Panc1 (cell line): ENCODE data around the gene STARD8. TPM values are rescaled to one million over a fixed set of nuclear protein-coding genes. Genes with fewer than 3 reads are reported as not detected.

Experiments
- ATAC-seq: fragments of 200-7000 bp; cut with Tn5 transposase; 2 replicates; pipeline ENCODE4 v1.9.1; 2020; ENCODE audit warnings: mild to moderate bottlenecking, moderate library complexity
- BruUV-seq: library from RNA; stranded (reverse); fragments of 400-500 nt; replicated peaks from 2 replicates; lab custom pipeline; 2021; lab: Mats Ljungman, UMichigan
- CTCF ChIA-PET: fragments of 300-600 bp; sonication (Branson Sonifier 250); formaldehyde crosslinking; loops from one replicate; lab custom pipeline; 2022; ENCODE audit warnings: antibody characterized with exemption; lab: Charles Lee
- POLR2A ChIA-PET: fragments of 300-600 bp; sonication (Branson Sonifier 250); formaldehyde crosslinking; loops from one replicate; lab custom pipeline; 2022; ENCODE audit warnings: antibody characterized with exemption; lab: Charles Lee
- DNase-seq: peaks from one replicate; pipeline ENCODE4 v3.0.0-alpha.2; 2010; ENCODE audit warnings: low read depth, low spot score
- H3K27ac ChIP-seq: 2 replicates; pipeline ENCODE4 v1.5.1; 2011; ENCODE audit warnings: mild to moderate bottlenecking, low read length, inconsistent platforms
- H3K27me3 ChIP-seq: fragments of 200-500 bp; sonication (Bioruptor generic); 2 replicates; pipeline ENCODE4 v1.6.0; 2014; ENCODE audit warnings: low read length, inconsistent platforms; ENCODE audit not compliant: control insufficient read depth, insufficient read depth
- H3K36me3 ChIP-seq: fragments of 200-500 bp; sonication (Bioruptor generic); 2 replicates; pipeline ENCODE4 v1.5.1; 2014; ENCODE audit warnings: inconsistent platforms, mild to moderate bottlenecking, low read length, moderate library complexity; ENCODE audit not compliant: control insufficient read depth, insufficient read depth
- H3K4me1 ChIP-seq: 2 replicates; pipeline ENCODE4 v1.5.1; 2011; ENCODE audit warnings: inconsistent platforms, mild to moderate bottlenecking, low read length, moderate library complexity; ENCODE audit not compliant: control insufficient read depth, insufficient read depth
- H3K4me3 ChIP-seq, 2 experiments: 2 replicates each; pipeline ENCODE4 v1.5.1; 2011 to 2012; ENCODE audit warnings: low read depth in 2 of 2, low read length in 2 of 2, mild to moderate bottlenecking in 2 of 2, inconsistent platforms in 1 of 2, moderate library complexity in 1 of 2
- H3K9me3 ChIP-seq: fragments of 200-500 bp; sonication (Bioruptor generic); 2 replicates; pipeline ENCODE4 v1.5.1; 2014; ENCODE audit warnings: low read depth, mild to moderate bottlenecking, inconsistent platforms, low read length, moderate library complexity; ENCODE audit not compliant: control insufficient read depth, insufficient read depth
- POLR2AphosphoS5 ChIP-seq: IDR thresholded peaks from 2 replicates; pipeline ENCODE4 v1.6.1; 2012; ENCODE audit warnings: mild to moderate bottlenecking, low read depth, low read length, moderate library complexity
- SIN3A ChIP-seq: IDR thresholded peaks from 2 replicates; pipeline ENCODE4 v1.6.1; 2012; ENCODE audit warnings: low read depth, mild to moderate bottlenecking, low read length, moderate library complexity, borderline replicate concordance; ENCODE audit not compliant: insufficient read depth
- TCF7L2 ChIP-seq: IDR thresholded peaks from 2 replicates; pipeline ENCODE4 v1.6.1; 2011; ENCODE audit warnings: mild to moderate bottlenecking, low read depth, low read length, inconsistent platforms
- in situ Hi-C: cut with HindIII; loops from 2 replicates; pipeline ENCODE4 v1.10.0; 2016; ENCODE audit warnings: low sequenced_read_pairs, low pct_unique_long_range_greater_than_20kb
- intact Hi-C: fragments of 100-400 bp; cut with micrococcal nuclease; formaldehyde crosslinking; loops from one replicate; pipeline ENCODE4 v1.10.0; 2022; ENCODE audit not compliant: unreplicated experiment
- total RNA-seq: library from RNA; stranded (reverse); gene quantifications from one replicate; pipeline ENCODE4 v1.2.1, GENCODE V29; 2021; ENCODE audit not compliant: unreplicated experiment
- TF ChIP-seq, protein P1 (sequence below), 2 experiments: IDR thresholded peaks; 2 replicates each; pipeline ENCODE4 v1.6.1; 2011 to 2012; ENCODE audit warnings: low read depth in 2 of 2, control low read depth in 1 of 2, low read length in 1 of 2, mild to moderate bottlenecking in 1 of 2, moderate library complexity in 1 of 2; ENCODE audit not compliant: insufficient read depth in 1 of 2
- TF ChIP-seq, protein P2 (sequence below): fragments of 450-650 bp; IDR thresholded peaks from 2 replicates; pipeline ENCODE4 v1.5.1; 2017; ENCODE audit warnings: mild to moderate bottlenecking

Gene STARD8
- total RNA-seq, 1 experiment from 2014 or later, result 4.6 TPM

DNA sequence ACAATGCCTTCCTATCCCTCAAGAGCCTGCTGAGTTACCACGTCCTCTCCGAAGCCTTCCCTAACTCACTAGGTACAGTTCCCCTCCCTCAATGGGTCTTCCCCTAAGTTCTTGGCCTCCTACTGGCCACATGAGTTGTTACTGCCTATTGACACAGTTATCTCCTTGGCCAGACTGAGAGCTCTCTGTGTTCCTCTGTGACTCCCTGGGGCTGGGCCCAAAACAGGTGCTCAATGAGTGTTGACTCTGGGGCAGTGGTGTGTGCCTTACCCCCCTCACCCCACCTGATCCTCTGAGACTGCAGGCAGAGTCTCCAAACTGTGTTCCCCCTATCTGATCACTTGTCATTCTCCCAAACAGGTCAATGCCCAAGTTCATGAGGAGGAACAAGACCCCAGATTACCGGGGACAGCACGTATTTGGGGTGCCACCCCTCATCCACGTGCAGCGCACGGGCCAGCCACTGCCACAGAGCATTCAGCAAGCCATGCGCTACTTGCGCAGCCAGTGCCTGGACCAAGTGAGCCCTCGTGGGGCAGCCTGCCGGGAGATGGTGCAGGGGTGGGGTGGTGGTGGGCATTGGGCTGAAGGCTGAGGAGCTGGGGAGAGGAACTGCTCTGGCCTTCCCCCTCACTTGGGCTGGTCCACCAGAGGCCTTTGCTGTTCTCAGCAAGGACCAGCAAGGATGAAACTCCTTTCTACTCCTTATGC is 72.6 kb downstream of the STARD8 start:
- H3K27ac ChIP-seq, result no peak overlapping the region
- ChIA-PET POLR2A (no interaction called here), CTCF (interaction anchor here (0.7 to 1.1 kb wide), 2 partner anchors 8 to 663 kb away, joined by 3 read pairs; no protein-coding TSS in a partner anchor)
- H3K36me3 ChIP-seq, result no peaks in the 10 kb centered on the region
- BruUV-seq, result no TSS peak
- ATAC-seq (0 out of 2 replicates have a peak, but pooled peaks have one; percentile 78), DNase-seq (no peak)
- H3K4me3 ChIP-seq, result no peak overlapping the region
- intact Hi-C loops, result no loop called here
- TF ChIP-seq, protein P1, sequence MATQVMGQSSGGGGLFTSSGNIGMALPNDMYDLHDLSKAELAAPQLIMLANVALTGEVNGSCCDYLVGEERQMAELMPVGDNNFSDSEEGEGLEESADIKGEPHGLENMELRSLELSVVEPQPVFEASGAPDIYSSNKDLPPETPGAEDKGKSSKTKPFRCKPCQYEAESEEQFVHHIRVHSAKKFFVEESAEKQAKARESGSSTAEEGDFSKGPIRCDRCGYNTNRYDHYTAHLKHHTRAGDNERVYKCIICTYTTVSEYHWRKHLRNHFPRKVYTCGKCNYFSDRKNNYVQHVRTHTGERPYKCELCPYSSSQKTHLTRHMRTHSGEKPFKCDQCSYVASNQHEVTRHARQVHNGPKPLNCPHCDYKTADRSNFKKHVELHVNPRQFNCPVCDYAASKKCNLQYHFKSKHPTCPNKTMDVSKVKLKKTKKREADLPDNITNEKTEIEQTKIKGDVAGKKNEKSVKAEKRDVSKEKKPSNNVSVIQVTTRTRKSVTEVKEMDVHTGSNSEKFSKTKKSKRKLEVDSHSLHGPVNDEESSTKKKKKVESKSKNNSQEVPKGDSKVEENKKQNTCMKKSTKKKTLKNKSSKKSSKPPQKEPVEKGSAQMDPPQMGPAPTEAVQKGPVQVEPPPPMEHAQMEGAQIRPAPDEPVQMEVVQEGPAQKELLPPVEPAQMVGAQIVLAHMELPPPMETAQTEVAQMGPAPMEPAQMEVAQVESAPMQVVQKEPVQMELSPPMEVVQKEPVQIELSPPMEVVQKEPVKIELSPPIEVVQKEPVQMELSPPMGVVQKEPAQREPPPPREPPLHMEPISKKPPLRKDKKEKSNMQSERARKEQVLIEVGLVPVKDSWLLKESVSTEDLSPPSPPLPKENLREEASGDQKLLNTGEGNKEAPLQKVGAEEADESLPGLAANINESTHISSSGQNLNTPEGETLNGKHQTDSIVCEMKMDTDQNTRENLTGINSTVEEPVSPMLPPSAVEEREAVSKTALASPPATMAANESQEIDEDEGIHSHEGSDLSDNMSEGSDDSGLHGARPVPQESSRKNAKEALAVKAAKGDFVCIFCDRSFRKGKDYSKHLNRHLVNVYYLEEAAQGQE (IDR thresholded peaks at IDR 0.05; ENCODE audit: insufficient read depth in 1 of 2, low read depth in 2 of 2, low read length in 1 of 2), result no peak
- TF ChIP-seq SIN3A (no peak), POLR2AphosphoS5 (no peak), TCF7L2 (no peak)
- TF ChIP-seq, protein P2, sequence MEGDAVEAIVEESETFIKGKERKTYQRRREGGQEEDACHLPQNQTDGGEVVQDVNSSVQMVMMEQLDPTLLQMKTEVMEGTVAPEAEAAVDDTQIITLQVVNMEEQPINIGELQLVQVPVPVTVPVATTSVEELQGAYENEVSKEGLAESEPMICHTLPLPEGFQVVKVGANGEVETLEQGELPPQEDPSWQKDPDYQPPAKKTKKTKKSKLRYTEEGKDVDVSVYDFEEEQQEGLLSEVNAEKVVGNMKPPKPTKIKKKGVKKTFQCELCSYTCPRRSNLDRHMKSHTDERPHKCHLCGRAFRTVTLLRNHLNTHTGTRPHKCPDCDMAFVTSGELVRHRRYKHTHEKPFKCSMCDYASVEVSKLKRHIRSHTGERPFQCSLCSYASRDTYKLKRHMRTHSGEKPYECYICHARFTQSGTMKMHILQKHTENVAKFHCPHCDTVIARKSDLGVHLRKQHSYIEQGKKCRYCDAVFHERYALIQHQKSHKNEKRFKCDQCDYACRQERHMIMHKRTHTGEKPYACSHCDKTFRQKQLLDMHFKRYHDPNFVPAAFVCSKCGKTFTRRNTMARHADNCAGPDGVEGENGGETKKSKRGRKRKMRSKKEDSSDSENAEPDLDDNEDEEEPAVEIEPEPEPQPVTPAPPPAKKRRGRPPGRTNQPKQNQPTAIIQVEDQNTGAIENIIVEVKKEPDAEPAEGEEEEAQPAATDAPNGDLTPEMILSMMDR, result no peak; the same call in 1 of the 2 replicates
- no peaks in the 10 kb centered on the region for H3K9me3 ChIP-seq
- H3K4me1 ChIP-seq, result no peaks in the 10 kb centered on the region
- in situ Hi-C loops, result no loop called here
- no peaks in the 10 kb centered on the region for H3K27me3 ChIP-seq

DNA sequence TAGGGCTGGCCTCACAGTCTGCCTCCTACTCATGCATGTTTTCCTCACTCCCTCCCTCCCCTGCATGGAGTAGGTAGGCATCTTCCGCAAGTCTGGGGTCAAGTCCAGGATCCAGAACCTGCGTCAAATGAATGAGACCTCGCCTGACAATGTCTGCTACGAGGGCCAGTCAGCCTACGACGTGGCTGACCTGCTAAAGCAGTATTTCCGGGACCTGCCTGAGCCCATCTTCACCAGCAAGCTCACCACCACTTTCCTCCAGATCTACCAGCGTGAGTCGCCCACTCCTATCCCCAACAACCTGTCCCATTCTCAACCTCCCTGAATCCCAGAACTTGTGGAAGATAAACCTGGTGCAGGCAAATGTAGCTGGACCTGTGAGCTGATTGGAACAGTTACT is 73.4 kb downstream of the STARD8 start:
- in situ Hi-C loops (no loop called here), intact Hi-C loops (no loop called here)
- no TSS peak for BruUV-seq
- H3K4me3 ChIP-seq, result no peak overlapping the region
- H3K27me3 ChIP-seq, result no peaks in the 10 kb centered on the region
- CTCF ChIA-PET, result no interaction called here
- no peak overlapping the region for H3K27ac ChIP-seq
- TF ChIP-seq, protein P1 (IDR thresholded peaks at IDR 0.05; ENCODE audit: insufficient read depth in 1 of 2, low read depth in 2 of 2, low read length in 1 of 2), result no peak
- TF ChIP-seq POLR2AphosphoS5 (no peak), SIN3A (no peak), TCF7L2 (no peak)
- TF ChIP-seq, protein P2, result no peak
- ATAC-seq (no peak), DNase-seq (no peak)
- POLR2A ChIA-PET, result no interaction called here
- no peaks in the 10 kb centered on the region for H3K9me3 ChIP-seq
- H3K36me3 ChIP-seq, result no peaks in the 10 kb centered on the region
- H3K4me1 ChIP-seq, result no peaks in the 10 kb centered on the region
